PFSK-1 (cell line): ENCODE measurements around the gene EEFSEC.
A peak's percentile ranks its signal among the peaks of the same experiment; 100 is the strongest.

Experiments
- FOXP2 ChIP-seq: optimal IDR thresholded peaks from 2 replicates; pipeline ENCODE3; 2011; ENCODE audit warnings: borderline replicate concordance, control low read depth, inconsistent platforms; ENCODE audit not compliant: insufficient read depth; ENCODE audit errors: extremely low read length, extremely low read depth
- POLR2AphosphoS5 ChIP-seq: IDR thresholded peaks from 2 replicates; pipeline ENCODE4 v1.6.1; 2012; ENCODE audit warnings: low read depth, mild to moderate bottlenecking, control low read depth, low read length, moderate library complexity
- SIN3A ChIP-seq: IDR thresholded peaks from 2 replicates; pipeline ENCODE4 v1.6.1; 2012; ENCODE audit warnings: mild to moderate bottlenecking, low read length, moderate library complexity, borderline replicate concordance; ENCODE audit not compliant: insufficient read depth
- TAF1 ChIP-seq: IDR thresholded peaks from 2 replicates; pipeline ENCODE4 v1.6.1; 2012; ENCODE audit warnings: low read length, control low read depth, borderline replicate concordance; ENCODE audit not compliant: insufficient read depth
- TF ChIP-seq, protein P1 (sequence below), 2 experiments: IDR thresholded peaks; 2 replicates each; pipeline versions ENCODE4 v1.6.1 to v1.8.0; 2011 to 2012; ENCODE audit warnings: low read depth in 2 of 2, low read length in 2 of 2, control low read depth in 1 of 2, inconsistent platforms in 1 of 2, mild to moderate bottlenecking in 1 of 2, moderate library complexity in 1 of 2; ENCODE audit not compliant: insufficient read depth in 1 of 2

DNA sequence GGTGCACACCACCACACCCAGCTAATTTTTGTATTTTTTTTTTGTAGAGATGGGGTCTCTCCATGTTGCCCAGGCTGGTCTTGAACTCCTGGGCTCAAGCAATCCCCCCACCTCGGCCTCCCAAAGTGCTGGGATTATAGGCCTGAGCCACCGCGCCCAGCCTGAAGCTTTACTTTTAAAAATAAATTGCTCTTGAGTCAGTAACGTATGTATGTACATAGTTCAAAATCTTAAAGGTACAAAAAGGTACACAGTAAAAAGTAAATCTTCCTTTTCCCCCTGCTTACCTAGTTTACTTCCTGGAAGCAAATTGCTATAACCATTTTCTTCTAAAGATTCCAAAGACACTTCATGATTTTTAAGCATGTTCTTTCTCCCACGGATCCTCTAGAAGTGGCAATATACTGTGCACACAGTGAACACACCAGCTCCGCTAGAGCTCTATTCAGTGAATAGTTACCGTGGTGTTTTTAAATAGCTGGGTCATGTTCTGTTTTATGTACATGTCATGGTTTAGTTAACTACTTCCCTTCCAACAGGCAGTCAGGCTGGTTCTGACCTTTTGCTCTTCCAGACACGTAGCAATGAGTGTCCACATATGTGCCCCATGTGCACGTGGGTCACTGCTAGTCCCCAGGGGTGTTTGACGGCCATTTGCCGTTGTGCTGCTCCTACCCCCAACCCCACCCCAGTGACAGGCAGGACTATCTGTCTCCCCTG is 82.1 kb downstream of the EEFSEC start:
- no peak for TF ChIP-seq SIN3A
- no peak for TF ChIP-seq POLR2AphosphoS5
- TF ChIP-seq, protein P1, sequence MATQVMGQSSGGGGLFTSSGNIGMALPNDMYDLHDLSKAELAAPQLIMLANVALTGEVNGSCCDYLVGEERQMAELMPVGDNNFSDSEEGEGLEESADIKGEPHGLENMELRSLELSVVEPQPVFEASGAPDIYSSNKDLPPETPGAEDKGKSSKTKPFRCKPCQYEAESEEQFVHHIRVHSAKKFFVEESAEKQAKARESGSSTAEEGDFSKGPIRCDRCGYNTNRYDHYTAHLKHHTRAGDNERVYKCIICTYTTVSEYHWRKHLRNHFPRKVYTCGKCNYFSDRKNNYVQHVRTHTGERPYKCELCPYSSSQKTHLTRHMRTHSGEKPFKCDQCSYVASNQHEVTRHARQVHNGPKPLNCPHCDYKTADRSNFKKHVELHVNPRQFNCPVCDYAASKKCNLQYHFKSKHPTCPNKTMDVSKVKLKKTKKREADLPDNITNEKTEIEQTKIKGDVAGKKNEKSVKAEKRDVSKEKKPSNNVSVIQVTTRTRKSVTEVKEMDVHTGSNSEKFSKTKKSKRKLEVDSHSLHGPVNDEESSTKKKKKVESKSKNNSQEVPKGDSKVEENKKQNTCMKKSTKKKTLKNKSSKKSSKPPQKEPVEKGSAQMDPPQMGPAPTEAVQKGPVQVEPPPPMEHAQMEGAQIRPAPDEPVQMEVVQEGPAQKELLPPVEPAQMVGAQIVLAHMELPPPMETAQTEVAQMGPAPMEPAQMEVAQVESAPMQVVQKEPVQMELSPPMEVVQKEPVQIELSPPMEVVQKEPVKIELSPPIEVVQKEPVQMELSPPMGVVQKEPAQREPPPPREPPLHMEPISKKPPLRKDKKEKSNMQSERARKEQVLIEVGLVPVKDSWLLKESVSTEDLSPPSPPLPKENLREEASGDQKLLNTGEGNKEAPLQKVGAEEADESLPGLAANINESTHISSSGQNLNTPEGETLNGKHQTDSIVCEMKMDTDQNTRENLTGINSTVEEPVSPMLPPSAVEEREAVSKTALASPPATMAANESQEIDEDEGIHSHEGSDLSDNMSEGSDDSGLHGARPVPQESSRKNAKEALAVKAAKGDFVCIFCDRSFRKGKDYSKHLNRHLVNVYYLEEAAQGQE (IDR thresholded peaks at IDR 0.05; ENCODE audit: insufficient read depth in 1 of 2, low read depth in 2 of 2, low read length in 2 of 2) = no peak
- TF ChIP-seq TAF1 = no peak
- TF ChIP-seq FOXP2 = peak; percentile 21
